OCI-LY1 (cell line): ENCODE measurements around the gene ZSCAN9.

Experiments used
- H2AFZ ChIP-seq: fragments of 200-600 bp; sonication (generic), shearing (Covaris generic); 2 replicates; pipeline ENCODE4 v1.6.0; 2014; ENCODE audit warnings: antibody characterized with exemption, mild to moderate bottlenecking, low read length
- H3F3A ChIP-seq: fragments of 200-600 bp; sonication (generic), shearing (Covaris generic); 2 replicates; pipeline ENCODE4 v1.6.0; 2014; ENCODE audit warnings: mild to moderate bottlenecking, antibody characterized with exemption, low read length, moderate library complexity; ENCODE audit not compliant: insufficient read depth
- H3K27ac ChIP-seq: fragments of 200-600 bp; sonication (generic); 2 replicates; pipeline ENCODE4 v1.5.1; 2014; ENCODE audit warnings: low read length, mixed run types, mild to moderate bottlenecking, low read depth; ENCODE audit not compliant: poor library complexity, severe bottlenecking
- H3K27me3 ChIP-seq: fragments of 200-600 bp; sonication (generic); 2 replicates; pipeline ENCODE4 v1.6.0; 2014; ENCODE audit warnings: antibody characterized with exemption, mild to moderate bottlenecking, low read length, moderate library complexity; ENCODE audit not compliant: insufficient read depth
- H3K36me3 ChIP-seq: fragments of 200-600 bp; sonication (generic); 2 replicates; pipeline ENCODE4 v1.6.1; 2014; ENCODE audit warnings: mild to moderate bottlenecking, antibody characterized with exemption, low read length, moderate library complexity, mixed read lengths; ENCODE audit not compliant: insufficient read depth
- H3K4me1 ChIP-seq: fragments of 200-600 bp; sonication (generic); 2 replicates; pipeline ENCODE4 v1.5.1; 2014; ENCODE audit warnings: mild to moderate bottlenecking, low read length, moderate library complexity; ENCODE audit not compliant: insufficient read depth, severe bottlenecking
- H3K4me2 ChIP-seq: fragments of 200-600 bp; sonication (generic), shearing (Covaris generic); 2 replicates; pipeline ENCODE4 v1.6.1; 2014; ENCODE audit warnings: low read length
- H3K4me3 ChIP-seq: fragments of 200-600 bp; sonication (generic); 2 replicates; pipeline ENCODE4 v1.5.1; 2014; ENCODE audit warnings: low read length, low read depth, mild to moderate bottlenecking, mixed read lengths; ENCODE audit not compliant: poor library complexity, severe bottlenecking
- H3K79me2 ChIP-seq: fragments of 200-600 bp; shearing (Covaris generic); 2 replicates; pipeline ENCODE4 v1.6.1; 2016; ENCODE audit warnings: mixed run types, low read length, mixed read lengths; ENCODE audit not compliant: insufficient read depth
- H3K9ac ChIP-seq: fragments of 200-600 bp; sonication (generic), shearing (Covaris generic); 2 replicates; pipeline ENCODE4 v1.6.1; 2014; ENCODE audit warnings: mild to moderate bottlenecking, low read length, mixed read lengths
- H3K9me2 ChIP-seq: fragments of 200-600 bp; sonication (generic), shearing (Covaris generic); 2 replicates; pipeline ENCODE4 v1.6.1; 2014; ENCODE audit warnings: low read depth, mild to moderate bottlenecking, low read length, mixed read lengths
- H3K9me3 ChIP-seq: fragments of 200-600 bp; shearing (Covaris generic); 2 replicates; pipeline ENCODE4 v1.6.1; 2014; ENCODE audit warnings: low read length, mixed read lengths
- H4K20me1 ChIP-seq: fragments of 200-600 bp; sonication (generic), shearing (Covaris generic); 2 replicates; pipeline ENCODE4 v1.6.0; 2016; ENCODE audit warnings: mild to moderate bottlenecking, low read length; ENCODE audit not compliant: insufficient read depth
- EZH2 ChIP-seq: fragments of 200-600 bp; sonication (generic), shearing (Covaris generic); IDR thresholded peaks from 2 replicates; pipeline ENCODE4 v1.8.0; 2017; ENCODE audit warnings: borderline replicate concordance, mixed run types, mild to moderate bottlenecking, antibody characterized with exemption, low read length, moderate library complexity, mixed read lengths
- TF ChIP-seq, protein P1 (sequence below): fragments of 200-600 bp; sonication (generic), shearing (Covaris generic); IDR thresholded peaks from 2 replicates; pipeline ENCODE4 v1.5.1; 2017; ENCODE audit warnings: mild to moderate bottlenecking, antibody characterized with exemption, low read length, moderate library complexity, mixed read lengths

The ZSCAN9 gene

GRCh38 chr6:28188111-28188979, 36.7 kb upstream of the ZSCAN9 start:
- H3K9me3 ChIP-seq, result peaks cover 25% of the 10 kb centered on the region
- no peaks in the 10 kb centered on the region for H3K4me1 ChIP-seq
- H3F3A ChIP-seq, result no peaks in the 10 kb centered on the region
- no peak overlapping the region for H3K4me3 ChIP-seq
- TF ChIP-seq EZH2, result no peak
- TF ChIP-seq, protein P1, sequence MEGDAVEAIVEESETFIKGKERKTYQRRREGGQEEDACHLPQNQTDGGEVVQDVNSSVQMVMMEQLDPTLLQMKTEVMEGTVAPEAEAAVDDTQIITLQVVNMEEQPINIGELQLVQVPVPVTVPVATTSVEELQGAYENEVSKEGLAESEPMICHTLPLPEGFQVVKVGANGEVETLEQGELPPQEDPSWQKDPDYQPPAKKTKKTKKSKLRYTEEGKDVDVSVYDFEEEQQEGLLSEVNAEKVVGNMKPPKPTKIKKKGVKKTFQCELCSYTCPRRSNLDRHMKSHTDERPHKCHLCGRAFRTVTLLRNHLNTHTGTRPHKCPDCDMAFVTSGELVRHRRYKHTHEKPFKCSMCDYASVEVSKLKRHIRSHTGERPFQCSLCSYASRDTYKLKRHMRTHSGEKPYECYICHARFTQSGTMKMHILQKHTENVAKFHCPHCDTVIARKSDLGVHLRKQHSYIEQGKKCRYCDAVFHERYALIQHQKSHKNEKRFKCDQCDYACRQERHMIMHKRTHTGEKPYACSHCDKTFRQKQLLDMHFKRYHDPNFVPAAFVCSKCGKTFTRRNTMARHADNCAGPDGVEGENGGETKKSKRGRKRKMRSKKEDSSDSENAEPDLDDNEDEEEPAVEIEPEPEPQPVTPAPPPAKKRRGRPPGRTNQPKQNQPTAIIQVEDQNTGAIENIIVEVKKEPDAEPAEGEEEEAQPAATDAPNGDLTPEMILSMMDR, result no peak
- no peaks in the 10 kb centered on the region for H3K9me2 ChIP-seq
- no peaks in the 10 kb centered on the region for H4K20me1 ChIP-seq
- H3K79me2 ChIP-seq, result no peaks in the 10 kb centered on the region; the same call in 1 of the 2 replicates
- no peaks in the 10 kb centered on the region for H3K36me3 ChIP-seq
- no peaks in the 10 kb centered on the region for H3K27me3 ChIP-seq
- H2AFZ ChIP-seq, result no peak overlapping the region
- H3K27ac ChIP-seq, result no peak overlapping the region
- H3K4me2 ChIP-seq, result no peak overlapping the region
- no peak overlapping the region for H3K9ac ChIP-seq

- TF ChIP-seq, protein P1, result no peak
- TF ChIP-seq EZH2, result no peak
- Histone ChIP-seq H3K9me3 (peaks cover 7% of the 10 kb centered on the region), H3K79me2 (no peaks in the 10 kb centered on the region), H3K4me2 (no peak overlapping the region), H3K4me1 (no peaks in the 10 kb centered on the region), H3K36me3 (no peaks in the 10 kb centered on the region), H3K27me3 (no peaks in the 10 kb centered on the region), H3K9me2 (no peaks in the 10 kb centered on the region), H3K9ac (no peak overlapping the region), H3K27ac (no peak overlapping the region), H3K4me3 (no peak overlapping the region), H2AFZ (no peak overlapping the region), H3F3A (no peaks in the 10 kb centered on the region), H4K20me1 (no peaks in the 10 kb centered on the region)
These were observed 25.1 kb upstream of the ZSCAN9 start for GRCh38 chr6:28200020-28200419.

GRCh38 chr6:28203201-28203600, 21.9 kb upstream of the ZSCAN9 start:
- H2AFZ ChIP-seq, result no peak overlapping the region
- H3K9ac ChIP-seq, result no peak overlapping the region
- peaks cover 9% of the 10 kb centered on the region; the same call in 1 of the 2 replicates for H3K27me3 ChIP-seq
- H3K4me2 ChIP-seq, result no peak overlapping the region
- no peak overlapping the region for H3K27ac ChIP-seq
- peaks cover 7% of the 10 kb centered on the region for H3K9me3 ChIP-seq
- no peak overlapping the region for H3K4me3 ChIP-seq
- H3K9me2 ChIP-seq, result no peaks in the 10 kb centered on the region
- no peaks in the 10 kb centered on the region for H3F3A ChIP-seq
- H3K36me3 ChIP-seq, result no peaks in the 10 kb centered on the region; the same call in 1 of the 2 replicates
- no peaks in the 10 kb centered on the region for H4K20me1 ChIP-seq
- no peaks in the 10 kb centered on the region for H3K4me1 ChIP-seq
- TF ChIP-seq, protein P1, result no peak
- TF ChIP-seq EZH2, result no peak
- H3K79me2 ChIP-seq, result no peaks in the 10 kb centered on the region
